ENCODE results near the gene MUC21. TPM values are rescaled to one million over a fixed set of nuclear protein-coding genes. Genes with fewer than 3 reads are reported as not detected.

The MUC21 gene
- total RNA-seq, 1 experiment from 2014 or later = not detected

GRCh38 chr6:31025595-31025994 is 42.1 kb downstream of the MUC21 start:
- Mint-ChIP-seq H3K4me3 (ENCODE audit: unreplicated experiment) (no peak overlapping the region), H3K36me3 (ENCODE audit: insufficient read depth, unreplicated experiment) (no peaks in the 10 kb centered on the region), H3K9me3 (ENCODE audit: unreplicated experiment) (peaks cover 11% of the 10 kb centered on the region), H3K27me3 (ENCODE audit: insufficient read depth, unreplicated experiment) (no peaks in the 10 kb centered on the region), H3K27ac (ENCODE audit: low read depth, unreplicated experiment) (no peak overlapping the region), H3K4me1 (ENCODE audit: insufficient read depth, unreplicated experiment) (no peaks in the 10 kb centered on the region)
- no TSS peak for BruUV-seq (replicated peaks)
- DNase-seq (ENCODE audit: unreplicated experiment) = no peak
- CTCF ChIA-PET = no interaction called here
- TF ChIP-seq CTCF (IDR thresholded peaks at IDR 0.05; ENCODE audit: unreplicated experiment) = no peak
- POLR2A ChIA-PET = no interaction called here
- intact Hi-C loops (cut with micrococcal nuclease) = no loop called here

GRCh38 chr6:31031095-31031494 is 47.6 kb downstream of the MUC21 start:
- Mint-ChIP-seq H3K27ac (ENCODE audit: low read depth, unreplicated experiment) (no peak overlapping the region), H3K4me1 (ENCODE audit: insufficient read depth, unreplicated experiment) (no peaks in the 10 kb centered on the region), H3K9me3 (ENCODE audit: unreplicated experiment) (no peaks in the 10 kb centered on the region), H3K27me3 (ENCODE audit: insufficient read depth, unreplicated experiment) (no peaks in the 10 kb centered on the region), H3K36me3 (ENCODE audit: insufficient read depth, unreplicated experiment) (peaks cover 5% of the 10 kb centered on the region), H3K4me3 (ENCODE audit: unreplicated experiment) (no peak overlapping the region)
- ChIA-PET POLR2A (interaction anchor here (0.9 kb wide), 1 partner anchor 50 kb away, joined by 3 read pairs; no protein-coding TSS in a partner anchor), CTCF (no interaction called here)
- DNase-seq (ENCODE audit: unreplicated experiment) = no peak
- intact Hi-C loops (cut with micrococcal nuclease) = no loop called here
- no peak for TF ChIP-seq CTCF (IDR thresholded peaks at IDR 0.05; ENCODE audit: unreplicated experiment)
- no TSS peak for BruUV-seq (replicated peaks)

GRCh38 chr6:31033075-31033474 is 49.6 kb downstream of the MUC21 start:
- H3K9me3 Mint-ChIP-seq (ENCODE audit: unreplicated experiment) = no peaks in the 10 kb centered on the region
- no TSS peak for BruUV-seq (replicated peaks)
- H3K4me1 Mint-ChIP-seq (ENCODE audit: insufficient read depth, unreplicated experiment) = peaks cover 7% of the 10 kb centered on the region
- CTCF ChIA-PET = interaction anchor here (1.4 kb wide), 1 partner anchor 54 kb away, joined by 3 read pairs; no protein-coding TSS in a partner anchor
- peaks cover 14% of the 10 kb centered on the region for H3K36me3 Mint-ChIP-seq (ENCODE audit: insufficient read depth, unreplicated experiment)
- DNase-seq (ENCODE audit: unreplicated experiment) = no peak
- H3K27me3 Mint-ChIP-seq (ENCODE audit: insufficient read depth, unreplicated experiment) = no peaks in the 10 kb centered on the region
- TF ChIP-seq CTCF (IDR thresholded peaks at IDR 0.05; ENCODE audit: unreplicated experiment) = no peak
- POLR2A ChIA-PET = interaction anchor here (0.9 to 1.2 kb wide), 3 partner anchors 25 to 33 kb away, joined by 3 to 6 read pairs (median 5); no protein-coding TSS in a partner anchor
- H3K27ac Mint-ChIP-seq (ENCODE audit: low read depth, unreplicated experiment) = peak overlapping the region; percentile 18
- intact Hi-C loops (cut with micrococcal nuclease) = no loop called here
- no peak overlapping the region for H3K4me3 Mint-ChIP-seq (ENCODE audit: unreplicated experiment)

- intact Hi-C loops (cut with micrococcal nuclease) = loop anchor here (5.0 kb wide), 1 partner anchor 579 kb away; no protein-coding TSS in a partner anchor
- TF ChIP-seq CTCF (IDR thresholded peaks at IDR 0.05; ENCODE audit: unreplicated experiment) = no peak
- H3K36me3 Mint-ChIP-seq (ENCODE audit: insufficient read depth, unreplicated experiment) = peaks cover 14% of the 10 kb centered on the region
- peaks cover 7% of the 10 kb centered on the region for H3K4me1 Mint-ChIP-seq (ENCODE audit: insufficient read depth, unreplicated experiment)
- BruUV-seq (replicated peaks) = no TSS peak
- H3K27ac Mint-ChIP-seq (ENCODE audit: low read depth, unreplicated experiment) = no peak overlapping the region
- POLR2A ChIA-PET = interaction anchor here (0.6 to 1.9 kb wide), 13 partner anchors 15 to 122 kb away, joined by 3 to 6 read pairs (median 3); partner anchors contain the start of gene VARS2
- CTCF ChIA-PET = interaction anchor here (0.6 to 1.3 kb wide), 5 partner anchors 16 to 121 kb away, joined by 3 to 6 read pairs (median 3); no protein-coding TSS in a partner anchor
- no peak overlapping the region for H3K4me3 Mint-ChIP-seq (ENCODE audit: unreplicated experiment)
- DNase-seq (ENCODE audit: unreplicated experiment) = peak; percentile 18
- no peaks in the 10 kb centered on the region for H3K27me3 Mint-ChIP-seq (ENCODE audit: insufficient read depth, unreplicated experiment)
- no peaks in the 10 kb centered on the region for H3K9me3 Mint-ChIP-seq (ENCODE audit: unreplicated experiment)
Observed at GRCh38 chr6:31035862-31036497, 52.5 kb downstream of the MUC21 start.

Data from MCF 10A (cell line).